NCI-H82 (cell line): ENCODE measurements around the gene HTR1E.
"Not testable (repeated sequence)": the region's sequence is repeated elsewhere in the genome, so short reads cannot be mapped to it uniquely, and the experiment has no call there.

Source experiments
- DNase-seq: peaks from one replicate; lab custom pipeline; 2025; lab: John Stamatoyannopoulos, UW

The HTR1E gene

GRCh38 chr6:86937219-86938079, at the start of gene HTR1E:
HTR1E (plus strand) TSS chr6:86937528; CDS start chr6:87015335, 77,807 bp downstream.
- peak; percentile 79 for DNase-seq

GRCh38 chr6:86888301-86888700, 49.0 kb upstream of the HTR1E start:
- DNase-seq = no peak

GRCh38 chr6:86897265-86897664, 40.1 kb upstream of the HTR1E start:
- DNase-seq = not testable (repeated sequence)

GRCh38 chr6:86913795-86914194, 23.5 kb upstream of the HTR1E start:
- DNase-seq = no peak

- no peak for DNase-seq
Measured at GRCh38 chr6:86916393-86916792, 20.9 kb upstream of the HTR1E start.

- DNase-seq = not testable (repeated sequence)
Measured at GRCh38 chr6:86927138-86927537, 10.2 kb upstream of the HTR1E start.

GRCh38 chr6:86927859-86928258, 9.5 kb upstream of the HTR1E start:
- not testable (repeated sequence) for DNase-seq

GRCh38 chr6:86934365-86934764, 3.0 kb upstream of the HTR1E start:
- DNase-seq = no peak

GRCh38 chr6:86936834-86937218, 502 bp upstream of the HTR1E start:
- DNase-seq = no peak

GRCh38 chr6:86938814-86939213, 1.5 kb downstream of the HTR1E start:
- peak; percentile 13 for DNase-seq

GRCh38 chr6:86941461-86941860, 4.1 kb downstream of the HTR1E start:
- peak; percentile 54 for DNase-seq

- no peak for DNase-seq
Measured at GRCh38 chr6:86942769-86943516, 5.6 kb downstream of the HTR1E start.

GRCh38 chr6:86943819-86944407, 6.6 kb downstream of the HTR1E start:
- DNase-seq = no peak

- DNase-seq = peak; percentile 83
Measured at GRCh38 chr6:86949771-86950170, 12.4 kb downstream of the HTR1E start.

GRCh38 chr6:86952991-86953390, 15.7 kb downstream of the HTR1E start:
- DNase-seq = no peak

GRCh38 chr6:86959656-86960055, 22.3 kb downstream of the HTR1E start:
- DNase-seq = no peak

- DNase-seq = no peak
Measured at GRCh38 chr6:86961455-86962200, 24.3 kb downstream of the HTR1E start.

GRCh38 chr6:86963352-86963751, 26.0 kb downstream of the HTR1E start:
- DNase-seq = no peak

- DNase-seq = no peak
Measured at GRCh38 chr6:86964029-86964579, 26.8 kb downstream of the HTR1E start.

GRCh38 chr6:86966271-86966670, 28.9 kb downstream of the HTR1E start:
- no peak for DNase-seq

- no peak for DNase-seq
Measured at GRCh38 chr6:86969573-86969972, 32.2 kb downstream of the HTR1E start.

- no peak for DNase-seq
Measured at GRCh38 chr6:86973088-86973487, 35.8 kb downstream of the HTR1E start.
